Smooth muscle cell (in vitro differentiated cells): ENCODE measurements around the gene PAEP. TPM values are rescaled to one million over a fixed set of nuclear protein-coding genes. Genes with fewer than 3 reads are reported as not detected.

Experiments
- DNase-seq: peaks from one replicate; lab custom pipeline; 2025; ENCODE audit not compliant: unreplicated experiment; lab: John Stamatoyannopoulos, UW
- H2AFZ ChIP-seq: fragments of 200-600 bp; sonication (generic); 2 replicates; pipeline ENCODE4 v1.6.0; 2016; ENCODE audit warnings: antibody characterized with exemption, low read depth, mild to moderate bottlenecking
- H3F3A ChIP-seq: fragments of 200-600 bp; sonication (generic); 2 replicates; pipeline ENCODE4 v1.6.0; 2017; ENCODE audit warnings: antibody characterized with exemption, low read depth
- H3K27ac ChIP-seq: fragments of 200-600 bp; sonication (generic); 2 replicates; pipeline ENCODE4 v1.5.1; 2016; ENCODE audit warnings: low read depth, mild to moderate bottlenecking
- H3K27me3 ChIP-seq: fragments of 200-600 bp; sonication (generic); 2 replicates; pipeline ENCODE4 v1.6.1; 2016; ENCODE audit warnings: low read depth, mild to moderate bottlenecking
- H3K36me3 ChIP-seq: fragments of 200-600 bp; sonication (generic); 2 replicates; pipeline ENCODE4 v1.5.1; 2016; ENCODE audit warnings: low read depth
- H3K4me1 ChIP-seq: fragments of 200-600 bp; sonication (generic); 2 replicates; pipeline ENCODE4 v1.5.1; 2016; ENCODE audit warnings: low read depth
- H3K4me2 ChIP-seq: fragments of 200-600 bp; sonication (generic); 2 replicates; pipeline ENCODE4 v1.6.0; 2016; ENCODE audit warnings: mild to moderate bottlenecking
- H3K4me3 ChIP-seq: fragments of 200-600 bp; sonication (generic); 2 replicates; pipeline ENCODE4 v1.5.1; 2016; ENCODE audit warnings: mild to moderate bottlenecking
- H3K79me2 ChIP-seq: fragments of 200-600 bp; sonication (generic); 2 replicates; pipeline ENCODE4 v1.6.0; 2016; ENCODE audit warnings: low read depth, mild to moderate bottlenecking
- H3K9ac ChIP-seq: fragments of 200-600 bp; sonication (generic); 2 replicates; pipeline ENCODE4 v1.6.0; 2016; ENCODE audit warnings: low read depth
- H3K9me3 ChIP-seq: fragments of 200-600 bp; sonication (generic); replicated peaks from 2 replicates; pipeline ENCODE4 v1.5.1; 2016; ENCODE audit warnings: low read depth
- H4K20me1 ChIP-seq: fragments of 200-600 bp; sonication (generic); 2 replicates; pipeline ENCODE4 v1.6.0; 2016; ENCODE audit warnings: low read depth
- CTCF ChIP-seq: fragments of 200-600 bp; sonication (generic); IDR thresholded peaks from 2 replicates; pipeline ENCODE4 v1.5.1; 2017; ENCODE audit warnings: borderline replicate concordance, mild to moderate bottlenecking, antibody characterized with exemption; ENCODE audit not compliant: insufficient read depth, poor library complexity, severe bottlenecking
- WGBS: methylation state at CpG from one replicate; pipeline ENCODE4 v1.1.7; 2016; ENCODE audit warnings: low lambda C conversion rate; 5-methylcytosine and 5-hydroxymethylcytosine counted together
- polyA plus RNA-seq: library from polyadenylated mRNA; unstranded; fragments of >200 nt; fragmentation: Nextera tagmentation; extraction: Ambion mirVana; gene quantifications from 2 replicates; pipeline ENCODE4 v1.2.1, GENCODE V29; 2016
- total RNA-seq: library from RNA; depleted of rRNA; stranded (reverse); fragments of >200 nt; gene quantifications from 2 replicates; pipeline ENCODE4 v1.2.3, GENCODE V29; 2014

The PAEP gene
- total and polyA plus RNA-seq, 2 experiments from 2014 or later = 6.3 TPM; not detected in 1

- no peaks in the 10 kb centered on the region for H3K27me3 ChIP-seq
- H3K27ac ChIP-seq = no peak within 1 kb of the TSS
- H3K9me3 ChIP-seq = no peaks in the 10 kb centered on the region
- no peak within 1 kb of the TSS for H3K4me3 ChIP-seq
- 90% methylated on average over 18 of the region's 18 CpGs for WGBS
- TF ChIP-seq CTCF = no peak
- H3K4me2 ChIP-seq = no peak within 1 kb of the TSS
- no peaks in the 10 kb centered on the region for H3K79me2 ChIP-seq
- H3K36me3 ChIP-seq = no peaks in the 10 kb centered on the region
- no peak within 1 kb of the TSS for H2AFZ ChIP-seq
- H3F3A ChIP-seq = no peaks in the 10 kb centered on the region
- no peak within 1 kb of the TSS for H3K9ac ChIP-seq
- no peaks in the 10 kb centered on the region for H4K20me1 ChIP-seq
- no peaks in the 10 kb centered on the region for H3K4me1 ChIP-seq
- DNase-seq = no peak
Measured at GRCh38 chr9:135520916-135521607, 40.5 kb upstream of the PAEP start, which contains the start of gene LCN1. TSS of gene LCN1 (plus strand) at chr9:135521440. CDS start at chr9:135521498, 58 bp downstream.

- Histone ChIP-seq H4K20me1 (no peaks in the 10 kb centered on the region), H2AFZ (no peak overlapping the region), H3K9me3 (no peaks in the 10 kb centered on the region), H3K4me1 (no peaks in the 10 kb centered on the region), H3K4me3 (no peak overlapping the region), H3F3A (no peaks in the 10 kb centered on the region), H3K27me3 (no peaks in the 10 kb centered on the region), H3K4me2 (no peak overlapping the region), H3K27ac (no peak overlapping the region), H3K36me3 (no peaks in the 10 kb centered on the region), H3K79me2 (no peaks in the 10 kb centered on the region), H3K9ac (no peak overlapping the region)
- 96% methylated on average over 9 of the region's 11 CpGs for WGBS
- no peak for TF ChIP-seq CTCF
- DNase-seq = no peak
Measured at GRCh38 chr9:135521608-135522095, 39.9 kb upstream of the PAEP start.

GRCh38 chr9:135522137-135522877 is 39.2 kb upstream of the PAEP start:
- Histone ChIP-seq H3K4me2 (no peak overlapping the region), H3K27ac (no peak overlapping the region), H2AFZ (no peak overlapping the region), H3K27me3 (no peaks in the 10 kb centered on the region), H3K4me3 (no peak overlapping the region), H4K20me1 (no peaks in the 10 kb centered on the region), H3K4me1 (no peaks in the 10 kb centered on the region), H3K36me3 (no peaks in the 10 kb centered on the region), H3K9me3 (no peaks in the 10 kb centered on the region), H3F3A (no peaks in the 10 kb centered on the region), H3K79me2 (no peaks in the 10 kb centered on the region), H3K9ac (no peak overlapping the region)
- WGBS = 88% methylated on average over 16 of the region's 16 CpGs
- TF ChIP-seq CTCF = no peak
- DNase-seq = no peak
